HG03095 (cell line): ENCODE measurements around the gene ZFHX3.

Experiments used
- ATAC-seq: cut with Tn5 transposase; IDR thresholded peaks from one replicate; pipeline ENCODE4 v1.9.1; 2021; ENCODE audit warnings: moderate library complexity; ENCODE audit not compliant: unreplicated experiment

The ZFHX3 gene

DNA sequence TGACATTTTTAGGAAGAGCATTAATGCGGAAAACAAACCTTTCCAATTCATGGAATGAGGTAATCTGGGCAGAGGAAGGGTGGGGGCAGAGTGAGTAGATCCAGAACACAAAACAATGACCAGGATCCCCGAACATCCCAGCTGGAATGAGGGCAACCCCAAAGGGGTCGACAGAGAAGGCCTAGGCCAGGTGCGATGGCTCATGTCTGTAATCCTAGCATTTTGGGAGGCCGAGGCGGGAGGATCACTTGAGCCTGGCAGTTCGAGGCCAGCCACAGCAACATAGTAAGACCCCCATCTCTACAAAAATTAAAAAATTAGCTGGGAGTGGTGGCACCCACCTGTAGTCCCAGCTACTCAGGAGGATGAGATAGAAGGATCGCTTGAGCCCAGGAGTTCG lies 64.7 kb downstream of the ZFHX3 start:
- no peak for ATAC-seq

DNA sequence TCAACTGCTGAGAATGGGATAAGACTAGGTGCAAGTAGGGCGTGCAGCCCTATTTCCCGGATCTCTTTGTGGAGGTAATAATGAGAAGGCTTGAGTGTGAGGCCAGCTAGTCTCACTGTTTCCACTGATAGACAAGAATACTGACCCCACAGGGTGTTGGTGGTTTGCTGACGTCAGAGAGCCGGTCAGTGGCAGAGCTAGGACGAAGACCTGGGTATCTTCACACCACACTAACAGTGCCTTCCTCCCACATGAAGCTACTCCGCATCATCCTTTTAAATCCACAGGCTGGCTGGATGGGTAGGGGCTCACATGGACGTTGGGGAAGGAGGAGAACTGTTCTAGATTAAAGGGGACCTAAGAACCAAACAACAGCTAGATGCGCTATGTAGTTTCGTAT lies 68.0 kb downstream of the ZFHX3 start:
- no peak for ATAC-seq

DNA sequence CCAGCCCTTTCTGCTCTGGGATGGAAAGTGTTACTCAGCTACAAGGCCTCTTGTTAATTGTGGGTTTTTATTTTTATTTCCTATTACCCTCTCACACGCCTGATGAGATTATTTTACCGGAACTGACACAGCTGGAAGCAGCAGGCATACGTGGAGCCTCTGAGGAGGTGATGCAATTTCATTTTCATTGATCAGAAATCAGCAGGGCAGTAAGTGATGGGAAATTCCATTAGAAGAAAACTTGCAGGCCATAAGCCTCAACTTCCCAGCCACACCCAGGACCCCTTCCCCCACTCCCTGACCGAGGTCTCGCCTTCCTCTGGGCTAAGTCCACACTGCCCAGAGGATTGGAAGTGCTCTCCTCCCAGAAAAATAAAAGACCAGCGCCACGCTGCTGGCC lies 69.7 kb downstream of the ZFHX3 start:
- ATAC-seq, result no peak

DNA sequence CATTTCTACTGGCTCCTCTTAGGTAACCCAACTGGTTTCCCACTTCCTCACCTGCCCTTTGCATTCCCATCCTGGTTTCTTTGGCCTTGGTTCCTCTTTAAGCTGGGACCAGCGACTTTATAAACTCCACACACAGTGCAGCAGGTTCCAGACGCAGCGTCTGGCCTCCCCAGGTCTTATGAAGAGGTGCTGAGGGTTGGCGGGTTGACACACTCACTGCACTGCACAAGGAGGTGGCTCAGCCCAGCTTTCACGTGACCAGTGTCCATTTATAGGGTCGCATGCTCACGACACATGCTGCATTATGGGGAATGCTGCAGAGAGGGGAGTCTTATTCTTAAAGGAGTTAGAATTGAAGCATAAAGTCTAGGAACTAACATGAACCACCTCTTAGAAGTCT lies 70.8 kb downstream of the ZFHX3 start:
- no peak for ATAC-seq

DNA sequence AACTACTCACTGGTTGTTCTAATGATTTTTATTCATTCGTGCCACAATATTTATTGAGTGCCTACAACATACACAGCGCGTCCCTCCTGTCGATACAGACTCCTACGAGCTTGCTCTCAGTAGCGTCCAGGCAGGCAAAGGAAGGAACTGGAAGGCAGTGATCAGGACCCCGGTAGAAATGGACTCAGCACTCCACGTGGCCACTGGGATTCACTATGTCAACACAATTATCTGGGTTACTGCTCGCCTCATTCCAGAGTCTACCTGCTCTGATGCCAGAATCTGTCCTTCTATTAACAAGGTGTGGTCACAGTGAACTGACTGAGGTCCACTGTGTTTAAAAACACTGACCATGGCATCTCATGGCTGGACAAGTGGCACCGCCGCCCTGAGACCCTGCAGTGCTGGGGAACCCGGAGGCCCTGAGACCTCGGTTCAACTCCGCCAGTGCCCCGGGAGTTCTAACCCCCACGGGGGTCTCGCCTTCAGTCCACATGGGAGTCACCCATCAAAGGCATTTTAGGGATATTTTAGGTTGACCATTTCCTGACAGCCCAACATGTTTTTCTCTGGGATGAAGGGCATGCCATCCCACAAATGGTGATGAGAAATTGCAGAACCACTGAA lies 71.4 kb downstream of the ZFHX3 start:
- no peak for ATAC-seq

DNA sequence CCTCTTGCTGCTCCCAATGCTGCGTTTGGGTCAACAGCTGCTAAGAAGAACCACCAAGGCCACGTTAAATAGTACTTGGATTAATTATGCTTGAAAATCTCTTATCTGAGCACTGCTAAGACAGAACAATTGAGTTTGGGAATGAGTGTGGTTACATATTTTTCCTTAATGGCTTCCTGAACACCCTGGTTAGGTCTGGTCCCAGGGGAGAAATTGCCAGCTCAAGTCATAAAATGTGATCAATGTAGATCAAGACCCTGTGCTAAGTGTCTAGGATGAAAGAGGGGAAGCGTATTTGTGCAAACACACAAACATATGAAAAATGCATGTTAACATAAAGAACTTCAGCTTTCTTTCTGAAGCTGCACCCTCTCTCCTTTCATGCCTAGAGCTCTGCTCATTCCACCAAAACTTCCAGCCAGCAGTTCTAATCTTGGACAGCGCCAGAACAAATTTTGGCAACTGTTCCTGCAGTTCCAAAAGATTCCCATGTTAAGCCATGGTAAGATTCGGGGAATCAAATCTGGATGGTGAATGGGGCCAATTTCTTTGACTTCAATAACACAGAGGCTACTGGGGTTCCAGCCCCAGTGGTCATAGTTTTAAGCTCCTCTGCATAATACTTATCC lies 72.0 kb downstream of the ZFHX3 start:
- ATAC-seq, result no peak

DNA sequence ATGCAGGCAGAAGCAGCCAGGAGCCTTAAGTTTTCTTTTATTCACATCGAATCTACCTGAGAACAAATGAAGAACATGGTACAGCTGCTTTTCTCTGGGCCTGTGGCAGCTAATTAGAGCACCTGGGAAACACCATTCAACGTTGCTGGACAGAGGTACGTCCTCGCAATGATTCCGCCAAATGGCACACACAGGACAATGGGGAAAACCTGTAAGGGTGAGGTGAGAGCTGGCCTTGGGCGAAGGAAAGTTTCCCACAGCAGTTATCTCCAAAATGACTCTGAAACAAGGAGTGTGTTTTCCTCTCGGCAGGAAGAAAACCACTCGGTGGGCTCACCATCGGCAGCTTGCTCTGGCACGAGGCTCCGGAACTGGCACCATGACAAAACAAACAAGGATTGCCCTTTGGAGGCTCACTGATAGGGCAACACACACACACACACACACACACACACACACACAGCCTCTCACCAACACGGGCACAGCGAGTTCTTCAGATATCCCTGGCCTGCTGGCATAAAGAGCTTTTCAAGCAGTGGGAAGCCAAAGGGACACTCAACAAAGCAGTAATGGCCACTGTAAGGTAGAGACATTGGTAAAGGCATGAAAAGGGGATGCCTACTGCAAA lies 73.7 kb downstream of the ZFHX3 start:
- ATAC-seq, result no peak

DNA sequence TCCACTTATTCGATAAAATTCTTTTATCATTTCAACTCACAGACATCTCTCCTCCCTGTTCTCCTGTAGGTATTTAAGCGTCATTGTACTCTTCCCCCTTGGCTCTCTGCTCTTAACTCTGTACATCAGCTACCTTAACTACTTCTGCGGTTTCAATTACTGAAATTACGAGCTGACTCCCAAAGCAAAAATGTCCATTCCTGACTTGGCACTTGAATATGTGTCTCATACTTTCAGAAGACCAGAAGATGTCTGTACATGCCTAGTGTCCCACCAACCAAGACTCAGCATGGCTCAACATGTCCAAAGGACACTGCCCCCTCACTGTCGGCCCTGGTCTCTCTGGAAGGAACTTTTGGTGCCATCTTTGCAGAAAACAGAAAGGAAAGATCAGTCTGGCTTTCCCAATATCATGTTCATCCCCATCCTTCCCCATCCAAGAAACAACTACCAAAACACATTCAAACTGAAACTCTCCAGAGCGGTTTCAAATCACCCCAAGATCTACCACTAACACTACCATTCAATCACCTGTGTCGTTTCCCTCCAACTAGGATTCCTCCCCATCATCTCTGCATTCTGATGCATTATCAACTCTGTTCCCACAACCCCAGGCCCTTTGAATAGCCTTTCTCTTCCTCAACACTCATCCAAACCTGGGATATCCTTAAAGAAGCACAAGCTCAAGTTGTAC lies 74.9 kb downstream of the ZFHX3 start:
- no peak for ATAC-seq

DNA sequence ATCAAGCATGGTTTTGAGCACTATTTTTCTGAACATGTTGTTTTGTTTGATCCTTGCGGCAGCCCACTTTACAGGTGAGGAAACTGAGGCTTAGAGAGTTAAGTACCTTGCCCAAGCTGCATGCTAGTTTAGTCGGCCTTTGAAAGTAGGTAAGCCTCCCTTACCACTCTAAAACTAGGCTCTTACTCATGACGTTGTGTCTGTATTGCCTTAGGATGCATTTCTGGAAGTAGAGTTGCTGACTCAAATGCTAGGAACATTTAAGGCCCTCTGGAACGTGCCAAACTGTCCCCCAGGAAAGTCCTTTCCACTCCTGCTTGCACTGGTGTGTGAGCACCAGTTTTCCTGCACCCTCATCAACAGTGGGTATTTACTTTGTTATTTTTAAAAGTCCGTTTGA lies 76.6 kb downstream of the ZFHX3 start:
- ATAC-seq, result no peak

DNA sequence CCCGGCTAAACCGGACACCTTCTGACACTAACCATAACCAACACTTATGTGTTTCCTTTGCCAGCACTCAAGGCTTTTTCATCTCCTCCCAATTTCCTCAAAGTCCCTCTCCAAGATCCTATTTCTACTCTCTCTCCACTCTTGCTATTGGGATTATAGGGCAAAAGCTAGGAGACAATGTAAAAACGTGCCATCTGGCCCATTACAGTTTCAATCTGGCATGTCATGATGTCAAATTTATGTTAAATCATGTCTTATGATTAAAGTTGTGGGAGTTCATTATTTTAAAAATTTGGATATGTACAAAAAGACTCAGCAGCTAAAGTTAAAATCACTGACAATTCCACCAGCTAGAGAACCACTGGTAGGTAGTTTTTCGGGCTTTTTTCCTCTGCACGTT lies 77.3 kb downstream of the ZFHX3 start:
- ATAC-seq, result no peak

DNA sequence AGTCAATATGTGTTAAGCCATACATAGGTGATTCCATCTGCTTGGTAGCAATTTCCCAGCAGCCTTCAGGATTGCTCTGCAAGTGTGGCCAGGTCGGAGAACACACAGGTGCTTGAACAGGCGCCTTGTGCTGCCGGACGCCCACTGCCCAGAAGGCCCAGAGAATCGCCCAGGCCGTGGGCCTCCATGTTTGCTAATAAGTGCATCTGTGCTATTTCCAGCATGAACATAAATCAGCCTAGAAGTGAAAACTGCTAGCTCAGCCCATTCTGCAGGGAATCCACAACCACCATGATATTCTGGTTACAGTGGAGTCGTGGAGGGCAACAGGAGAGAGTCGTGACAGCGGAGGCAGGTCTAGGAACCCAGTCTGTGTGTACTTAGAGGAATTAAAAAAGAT lies 78.1 kb downstream of the ZFHX3 start:
- ATAC-seq, result no peak

DNA sequence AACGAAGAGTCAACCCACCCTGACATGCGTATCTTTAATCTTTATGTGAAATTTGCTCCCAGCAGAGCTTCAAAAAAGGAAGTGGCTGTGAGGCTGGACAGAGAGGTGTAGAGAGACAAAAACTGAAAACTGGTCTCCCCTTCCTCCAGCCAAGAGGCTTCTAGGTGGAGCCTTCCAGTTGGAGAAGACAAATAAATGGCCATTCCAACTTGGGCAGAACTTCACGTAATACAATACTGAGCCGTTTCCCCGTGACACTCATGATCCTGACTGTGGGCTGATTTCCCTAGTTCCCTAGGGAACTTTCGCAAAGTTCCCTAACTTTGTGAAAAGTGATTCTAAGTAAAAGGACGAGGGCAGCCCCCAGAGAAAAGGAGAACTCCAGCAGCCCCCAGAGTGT lies 78.8 kb downstream of the ZFHX3 start:
- no peak for ATAC-seq

DNA sequence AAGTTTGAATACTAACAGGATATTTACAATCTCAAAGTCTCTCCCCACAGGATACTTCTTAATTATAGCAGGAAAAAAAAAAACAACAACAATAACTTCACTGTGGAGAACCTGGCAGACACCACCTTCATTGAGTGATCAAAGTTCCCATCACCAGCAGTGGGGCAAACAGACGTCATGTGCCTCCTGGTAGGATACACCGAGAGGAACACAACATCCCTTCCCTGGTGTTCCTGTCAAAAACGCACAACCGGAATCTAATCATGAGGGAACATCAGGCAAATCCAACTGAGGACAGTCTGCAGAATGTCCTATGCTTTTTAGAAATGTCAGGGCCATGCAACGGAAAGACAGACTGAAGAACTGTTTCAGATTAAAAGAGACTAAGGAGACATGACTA lies 80.0 kb downstream of the ZFHX3 start:
- ATAC-seq, result no peak

DNA sequence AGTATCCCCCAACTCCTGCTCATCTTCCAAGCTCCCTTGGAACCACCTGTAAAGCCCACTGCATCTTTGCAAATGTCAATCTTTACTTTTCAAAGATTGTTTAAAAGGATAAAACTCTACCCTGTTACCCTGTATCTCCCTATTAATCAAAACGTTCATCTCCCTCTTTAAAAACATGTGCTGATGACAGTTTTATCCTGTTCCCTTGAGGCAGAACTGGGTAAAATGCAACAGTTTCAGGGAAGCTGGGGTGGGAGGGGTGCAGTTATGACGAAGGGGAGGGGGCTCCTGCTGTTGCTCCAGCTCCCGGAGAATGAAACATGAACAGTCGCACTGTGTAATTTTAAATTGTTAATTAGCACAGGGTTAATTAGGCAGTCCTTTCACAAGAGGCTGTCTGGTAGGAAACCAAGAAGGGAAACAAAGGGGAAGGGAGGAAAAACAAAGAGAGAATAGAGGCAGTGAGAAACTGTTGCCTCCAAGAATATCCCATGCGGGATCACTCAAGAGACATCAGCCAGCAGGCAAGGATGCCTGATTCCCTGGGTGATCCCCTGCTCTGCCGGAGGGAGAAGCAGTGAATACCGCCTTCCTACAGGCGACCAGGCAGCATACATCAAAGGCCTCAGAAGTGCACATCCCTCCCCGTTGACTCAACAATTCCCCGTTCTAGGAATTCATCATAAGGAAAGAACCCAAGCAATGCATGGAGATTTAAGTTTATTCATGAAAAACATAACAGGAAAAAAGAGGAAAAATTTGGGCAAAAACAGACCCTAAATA lies 84.2 kb downstream of the ZFHX3 start:
- ATAC-seq, result no peak

DNA sequence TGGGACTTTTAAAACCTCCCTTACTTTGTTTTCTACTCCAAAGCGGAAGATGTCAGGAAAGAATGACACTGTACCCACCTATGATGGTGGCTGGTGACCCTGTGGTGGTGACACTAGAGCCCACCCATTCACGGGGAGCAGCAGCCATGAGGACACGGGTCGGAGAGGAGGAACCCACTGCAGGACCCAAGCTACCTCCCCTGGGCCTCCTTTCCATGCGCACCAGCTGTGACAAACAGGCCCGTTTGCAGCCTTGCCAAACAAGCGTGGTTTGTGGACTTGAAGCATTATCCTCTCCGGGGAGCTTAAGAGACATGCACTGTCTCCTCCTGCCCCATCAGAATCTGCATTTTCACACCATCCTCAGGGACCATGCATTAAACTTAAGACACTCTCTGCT lies 85.6 kb downstream of the ZFHX3 start:
- no peak for ATAC-seq

DNA sequence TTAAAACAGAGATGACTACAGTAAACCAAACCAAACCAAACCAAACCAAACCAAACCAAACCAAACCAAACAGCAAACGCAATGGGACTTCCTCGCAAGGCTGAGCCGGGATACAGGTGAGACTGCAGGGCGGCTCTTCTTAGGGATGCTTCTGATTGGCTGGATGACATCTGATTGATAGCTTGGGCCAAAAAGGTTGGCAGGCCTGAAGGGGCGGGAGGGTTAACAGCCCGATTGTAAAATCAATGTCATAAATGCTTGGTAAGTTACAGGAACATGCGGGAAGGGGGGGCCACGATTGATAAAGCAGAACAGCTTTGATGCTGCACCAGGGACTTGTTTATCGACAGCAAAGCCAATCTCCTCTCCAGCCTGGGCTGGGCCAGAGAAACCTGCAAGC lies 86.1 kb downstream of the ZFHX3 start:
- ATAC-seq, result no peak

DNA sequence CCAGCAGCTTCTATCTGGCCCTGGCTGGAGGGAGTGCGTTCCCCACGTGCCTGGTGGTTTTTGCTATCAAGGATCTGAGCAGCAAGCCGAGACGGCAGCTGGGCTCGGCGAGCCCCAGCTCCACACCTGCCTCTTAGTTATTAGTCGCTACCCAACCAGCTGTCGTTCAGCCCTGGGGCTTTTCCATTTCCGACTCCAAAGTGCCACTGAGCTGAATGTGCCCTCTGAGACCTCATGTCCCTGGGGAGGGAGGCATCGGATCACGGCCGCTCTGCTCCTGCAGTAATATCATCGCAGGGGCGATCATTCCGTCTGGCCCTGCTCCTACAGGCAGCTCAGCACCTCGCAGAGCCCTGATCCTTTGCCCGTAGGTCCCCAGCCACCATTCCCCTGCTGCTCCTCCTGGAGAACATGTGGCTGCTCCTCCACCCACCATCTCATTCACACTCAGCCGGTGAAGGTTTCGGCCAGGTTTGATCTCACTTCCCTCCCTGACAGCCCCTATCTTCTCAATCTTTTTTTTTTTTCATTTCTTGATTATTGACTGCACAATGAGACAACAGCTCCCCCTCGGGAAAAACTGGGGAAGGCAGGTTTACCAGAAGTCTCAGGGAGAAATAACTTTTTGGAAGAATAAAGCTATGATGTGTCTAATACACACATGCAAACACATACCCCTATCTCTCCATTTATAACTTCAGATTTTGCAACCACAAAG lies 86.7 kb downstream of the ZFHX3 start:
- no peak for ATAC-seq

DNA sequence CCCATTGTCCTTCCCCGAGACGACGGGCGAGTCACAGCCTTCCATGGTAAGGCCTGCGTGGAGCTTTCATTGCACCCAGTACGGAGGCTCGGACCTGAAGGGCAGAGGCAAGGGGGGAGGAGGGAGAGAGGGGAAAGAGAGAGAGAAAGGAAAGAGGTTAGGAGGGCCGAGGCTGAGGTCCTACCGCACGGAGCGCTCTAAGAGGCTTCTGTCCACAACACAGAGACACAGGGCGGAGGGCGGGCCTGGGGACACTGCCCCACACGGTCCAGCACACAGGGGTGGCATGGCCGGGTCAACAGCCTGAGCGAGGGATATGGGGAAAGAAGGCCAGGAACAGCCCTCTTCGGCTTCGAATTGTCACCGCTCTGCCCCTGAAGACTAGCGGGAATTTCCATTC lies 87.8 kb downstream of the ZFHX3 start:
- ATAC-seq, result no peak

DNA sequence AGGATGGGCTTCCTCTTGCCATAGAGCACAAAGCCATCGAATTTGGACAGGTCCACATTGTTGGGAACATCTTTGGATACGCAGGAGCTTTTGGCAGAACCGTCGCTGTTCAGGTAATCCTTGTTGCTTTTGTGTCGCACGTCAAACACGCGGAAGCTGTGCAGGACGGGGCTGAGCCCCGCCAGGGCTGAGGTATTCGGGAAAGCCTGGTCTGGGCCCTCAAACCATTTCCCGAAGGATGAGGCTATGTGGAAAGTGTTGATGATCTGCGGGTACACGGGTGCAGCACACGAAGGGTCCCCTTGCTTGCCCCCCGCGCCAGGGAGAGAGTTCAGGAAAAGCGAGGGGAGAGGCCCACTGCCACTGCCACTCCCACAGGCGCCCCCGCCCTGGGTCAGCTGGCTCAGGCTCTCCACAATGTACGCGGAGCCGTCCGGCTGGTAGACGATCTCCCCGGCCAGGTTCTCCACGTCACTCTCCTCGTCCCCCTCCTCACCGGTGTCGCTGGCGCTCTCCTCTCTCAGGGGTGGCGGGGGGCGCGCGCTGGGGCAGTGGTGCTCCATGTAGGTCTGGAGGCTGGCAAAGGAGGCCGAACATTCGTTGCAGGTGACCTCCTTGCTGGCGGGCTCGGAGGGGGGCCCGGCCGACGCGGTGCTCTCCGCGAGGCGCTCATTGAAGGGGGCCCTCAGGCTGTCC lies 88.5 kb downstream of the ZFHX3 start:
- ATAC-seq, result no peak

DNA sequence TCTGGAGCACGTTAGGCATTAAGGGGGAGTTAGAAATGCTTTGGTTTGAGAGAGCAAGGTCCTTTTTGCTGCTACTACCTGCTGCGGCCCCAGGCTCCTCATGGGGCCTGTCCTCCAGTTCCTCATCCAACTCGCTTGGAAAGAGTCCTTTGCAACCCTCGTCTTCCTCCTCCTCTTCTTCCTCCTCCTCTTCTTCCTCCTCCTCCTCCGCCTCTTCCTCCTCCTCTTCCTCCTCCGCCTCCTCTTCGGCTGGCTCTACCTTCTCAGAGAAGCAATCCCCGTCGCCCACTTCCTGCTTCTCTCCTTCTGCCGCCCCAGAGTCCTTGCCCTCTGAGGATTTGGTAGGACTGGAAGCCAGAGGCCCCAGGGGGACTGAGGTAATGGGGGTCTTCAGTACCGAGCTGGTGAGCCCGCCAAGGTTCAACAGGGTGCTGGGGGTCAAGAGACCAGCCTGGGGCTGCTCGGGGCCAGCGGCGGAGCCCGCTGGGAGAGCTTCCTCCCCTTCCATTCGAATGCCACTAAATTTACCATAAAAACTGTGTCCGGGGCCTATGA lies 89.3 kb downstream of the ZFHX3 start:
- ATAC-seq, result no peak
